Gastroesophageal sphincter (tissue), 4 donors: ENCODE measurements around the gene PDGFA. TPM values are rescaled to one million over a fixed set of nuclear protein-coding genes. Genes with fewer than 3 reads are reported as not detected.
A peak's percentile ranks its signal among the peaks of the same experiment; 100 is the strongest.

ENCODE experiments used
- ATAC-seq: fragments of 150-250 bp; one replicate; pipeline ENCODE4 v1.9.1; 2016; ENCODE audit warnings: mild to moderate bottlenecking, moderate library complexity
- H3K27ac ChIP-seq, 4 donors: fragments of 200-600 bp; sonication (generic) in 3 of 4; 1 replicate in 3 of 4; 2 replicates in 1 of 4; pipeline ENCODE4 v1.5.1; 2016 to 2019
- H3K27me3 ChIP-seq: fragments of 200-600 bp; sonication (generic); one replicate; pipeline ENCODE4 v1.5.1; 2019
- H3K36me3 ChIP-seq, 2 donors: fragments of 200-600 bp; sonication (generic); one replicate each; pipeline ENCODE4 v1.5.1; 2019; ENCODE audit warnings: control low read depth in 1 of 2
- H3K4me1 ChIP-seq, 3 donors: fragments of 200-600 bp; sonication (generic); 1 replicate in 2 of 3; 2 replicates in 1 of 3; pipeline ENCODE4 v1.5.1; 2016 to 2019; ENCODE audit warnings: control low read depth in 2 of 3
- H3K4me3 ChIP-seq, 2 donors: fragments of 200-600 bp; sonication (generic); one replicate each; pipeline ENCODE4 v1.5.1; 2019; ENCODE audit warnings: mild to moderate bottlenecking in 1 of 2, moderate library complexity in 1 of 2
- H3K9me3 ChIP-seq, 3 donors: fragments of 200-600 bp; sonication (generic); one replicate each; pipeline ENCODE4 v1.5.1; 2017 to 2019; ENCODE audit warnings: control low read depth in 2 of 3
- EP300 ChIP-seq: sonication (generic); formaldehyde crosslinking; IDR thresholded peaks from one replicate; pipeline ENCODE4 v1.6.1; 2017; ENCODE audit warnings: antibody characterized with exemption, mild to moderate bottlenecking
- POLR2A ChIP-seq, 2 donors: fragments of 450-650 bp; IDR thresholded peaks; one replicate each; pipeline ENCODE4 v1.6.1; 2017; ENCODE audit warnings: antibody characterized with exemption in 2 of 2, mild to moderate bottlenecking in 2 of 2, moderate library complexity in 1 of 2
- POLR2AphosphoS5 ChIP-seq: sonication (generic); formaldehyde crosslinking; IDR thresholded peaks from one replicate; pipeline ENCODE4 v1.6.1; 2017; ENCODE audit warnings: antibody characterized with exemption
- WGBS, 2 donors: methylation state at CpG; one replicate each; pipeline ENCODE4 v1.1.5; 2018; ENCODE audit warnings: low coverage in 1 of 2; 5-methylcytosine and 5-hydroxymethylcytosine counted together
- total RNA-seq, 4 donors: library from RNA; depleted of rRNA; stranded (reverse); fragments of >200 nt; gene quantifications; one replicate each; pipeline ENCODE4 v1.1.0, GENCODE V29; 2016
- TF ChIP-seq, protein P1 (sequence below), 4 experiments: fragments of 200-600 bp in 2 of 4; fragments of 450-650 bp in 2 of 4; sonication (generic) in 1 of 4; IDR thresholded peaks; one replicate each; pipeline ENCODE4 v1.5.1; 2017 to 2019; ENCODE audit warnings: antibody characterized with exemption in 4 of 4, mild to moderate bottlenecking in 2 of 4, moderate library complexity in 2 of 4

Gene PDGFA
- total RNA-seq, 4 donors from 2014 or later, result 66.0 to 162 (median 120) TPM

DNA sequence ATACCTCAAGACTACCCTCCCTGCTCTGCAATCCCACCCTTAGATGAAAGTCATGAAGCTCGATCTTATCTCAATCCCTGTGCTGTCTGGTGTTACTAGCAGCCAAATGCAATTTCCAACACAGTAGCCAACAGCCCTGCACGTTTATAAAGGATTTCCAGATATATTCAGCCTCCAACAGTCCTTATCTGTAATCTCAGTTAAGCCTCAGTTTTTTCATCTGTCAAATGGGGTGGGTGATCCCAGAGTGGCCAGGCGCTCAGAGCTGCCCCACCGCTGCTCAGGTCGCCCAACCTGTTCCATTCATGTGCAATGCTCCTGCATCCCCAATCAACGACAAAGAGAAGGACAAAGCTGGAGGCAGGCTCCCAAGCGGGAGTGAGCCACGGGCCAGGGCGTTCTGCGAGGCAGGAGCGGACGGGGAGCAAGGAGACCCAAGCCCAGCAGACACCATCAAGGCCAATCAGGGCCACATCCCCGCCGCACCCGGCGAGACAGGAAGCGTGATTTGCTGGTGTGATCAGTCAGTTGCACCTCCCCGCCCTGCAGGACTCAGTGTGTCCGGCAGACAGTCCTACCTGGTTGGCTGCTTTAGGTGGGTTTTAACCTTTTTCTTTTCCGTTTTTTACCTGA is 19.7 kb downstream of the PDGFA start:
- ATAC-seq, result no peak
- peaks cover 0 to 29% (median 6%) of the 10 kb centered on the region in 3 donors for H3K4me1 ChIP-seq
- peaks cover 0 to 88% of the 10 kb centered on the region in 2 donors for H3K36me3 ChIP-seq
- no peak overlapping the region for H3K4me3 ChIP-seq
- no peaks in the 10 kb centered on the region for H3K9me3 ChIP-seq
- no peaks in the 10 kb centered on the region for H3K27me3 ChIP-seq
- peak overlapping the region in 1 of 4 donors; percentile 24 for H3K27ac ChIP-seq
- TF ChIP-seq EP300 (no peak), POLR2AphosphoS5 (no peak), POLR2A (IDR thresholded peaks at IDR 0.05) (no peak)
- TF ChIP-seq, protein P1, sequence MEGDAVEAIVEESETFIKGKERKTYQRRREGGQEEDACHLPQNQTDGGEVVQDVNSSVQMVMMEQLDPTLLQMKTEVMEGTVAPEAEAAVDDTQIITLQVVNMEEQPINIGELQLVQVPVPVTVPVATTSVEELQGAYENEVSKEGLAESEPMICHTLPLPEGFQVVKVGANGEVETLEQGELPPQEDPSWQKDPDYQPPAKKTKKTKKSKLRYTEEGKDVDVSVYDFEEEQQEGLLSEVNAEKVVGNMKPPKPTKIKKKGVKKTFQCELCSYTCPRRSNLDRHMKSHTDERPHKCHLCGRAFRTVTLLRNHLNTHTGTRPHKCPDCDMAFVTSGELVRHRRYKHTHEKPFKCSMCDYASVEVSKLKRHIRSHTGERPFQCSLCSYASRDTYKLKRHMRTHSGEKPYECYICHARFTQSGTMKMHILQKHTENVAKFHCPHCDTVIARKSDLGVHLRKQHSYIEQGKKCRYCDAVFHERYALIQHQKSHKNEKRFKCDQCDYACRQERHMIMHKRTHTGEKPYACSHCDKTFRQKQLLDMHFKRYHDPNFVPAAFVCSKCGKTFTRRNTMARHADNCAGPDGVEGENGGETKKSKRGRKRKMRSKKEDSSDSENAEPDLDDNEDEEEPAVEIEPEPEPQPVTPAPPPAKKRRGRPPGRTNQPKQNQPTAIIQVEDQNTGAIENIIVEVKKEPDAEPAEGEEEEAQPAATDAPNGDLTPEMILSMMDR (IDR thresholded peaks at IDR 0.05), result no peak
- 94 to 100% methylated on average over 5 to 10 of the region's 20 CpGs for WGBS, 2 donors

DNA sequence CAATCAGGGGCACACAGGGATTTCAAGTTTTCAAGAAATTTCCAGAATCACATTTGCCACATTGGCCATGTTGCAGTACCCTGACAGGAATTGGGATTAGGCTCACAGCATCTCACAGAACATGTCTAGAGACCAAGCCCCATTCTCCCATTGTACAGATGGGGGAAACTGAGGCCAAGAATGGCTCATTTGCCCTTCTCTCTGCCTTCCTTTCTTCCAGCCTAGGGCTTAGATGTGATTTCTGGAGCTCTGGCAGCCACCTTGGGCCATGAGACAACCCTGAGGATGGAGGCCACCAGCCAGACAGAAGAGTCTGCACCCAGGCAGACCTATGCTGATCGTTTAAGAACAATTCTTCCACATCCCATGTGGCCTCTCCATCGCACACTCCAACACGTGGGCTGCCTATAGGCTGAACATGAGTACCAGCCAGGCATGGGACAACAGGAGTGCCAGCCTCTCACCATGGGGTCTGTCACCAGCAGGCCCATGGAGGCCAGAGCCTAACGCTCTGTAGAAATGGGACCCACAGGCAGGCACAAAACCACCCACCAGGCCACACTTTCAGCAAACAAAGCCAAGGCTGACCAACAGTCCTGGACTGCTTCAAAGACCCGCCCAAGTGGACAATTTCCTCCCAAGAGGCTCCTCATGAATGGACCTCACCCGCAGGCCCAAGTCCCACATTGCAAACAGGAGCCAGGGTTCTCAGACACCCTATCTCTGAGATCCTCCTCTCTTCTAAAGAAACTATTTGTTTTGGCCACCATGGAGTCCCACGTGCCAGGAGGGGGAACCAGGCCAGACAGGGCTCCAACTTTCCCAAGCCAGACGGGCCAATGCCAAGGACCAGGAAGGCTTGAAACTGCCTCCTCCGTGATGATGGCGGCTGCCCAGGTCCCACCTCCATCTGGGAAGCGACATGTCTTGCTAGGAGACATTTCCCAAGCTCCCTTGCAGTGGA is 20.7 kb downstream of the PDGFA start:
- no peak overlapping the region for H3K4me3 ChIP-seq
- H3K27me3 ChIP-seq, result no peaks in the 10 kb centered on the region
- H3K27ac ChIP-seq, result no peak overlapping the region
- TF ChIP-seq, protein P1 (IDR thresholded peaks at IDR 0.05), result no peak
- no peak for TF ChIP-seq EP300
- no peak for TF ChIP-seq POLR2AphosphoS5
- TF ChIP-seq POLR2A (IDR thresholded peaks at IDR 0.05), result no peak
- WGBS, 2 donors, result 86 to 100% methylated on average over 1 to 5 of the region's 11 CpGs
- peaks cover 0 to 78% of the 10 kb centered on the region in 2 donors for H3K36me3 ChIP-seq
- no peaks in the 10 kb centered on the region for H3K9me3 ChIP-seq
- ATAC-seq, result no peak
- peaks cover 0 to 19% (median under 1%) of the 10 kb centered on the region in 3 donors for H3K4me1 ChIP-seq

DNA sequence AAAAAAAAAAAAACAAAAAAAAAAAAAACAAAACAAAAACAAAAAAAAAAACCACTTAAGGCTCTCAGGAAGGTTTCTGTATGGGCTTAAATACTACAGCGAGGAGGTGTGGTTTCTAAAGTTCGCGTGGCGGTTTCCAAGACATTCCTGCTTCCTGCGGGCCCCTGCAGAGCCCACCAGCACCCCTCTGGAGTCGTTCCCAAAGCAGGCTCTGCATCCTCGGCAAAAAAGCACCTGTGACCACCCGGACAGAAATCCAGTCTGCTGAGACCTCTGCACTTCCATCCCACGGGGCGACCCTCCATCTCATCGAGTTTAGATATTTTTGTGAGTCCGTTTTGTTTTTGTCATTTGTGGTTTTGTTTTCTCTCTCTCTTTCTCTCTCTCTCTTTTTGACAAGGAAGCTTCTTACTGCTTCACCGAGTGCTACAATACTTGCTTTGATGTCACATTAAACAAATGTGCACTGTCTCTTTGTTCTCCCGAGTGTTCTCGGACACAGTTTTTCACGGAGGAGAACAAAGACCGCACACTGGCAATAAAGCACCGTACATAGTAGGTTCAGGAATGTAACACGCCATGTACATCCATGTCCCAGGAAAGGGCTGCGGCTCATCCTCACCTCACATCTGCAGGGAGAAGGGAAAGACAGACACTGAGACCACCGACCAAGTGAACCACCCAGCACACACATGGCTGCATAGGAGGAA is 21.5 kb downstream of the PDGFA start:
- Histone ChIP-seq H3K27ac (no peak overlapping the region), H3K9me3 (no peaks in the 10 kb centered on the region), H3K27me3 (no peaks in the 10 kb centered on the region), H3K4me3 (no peak overlapping the region), H3K36me3 (peaks cover 0 to 70% of the 10 kb centered on the region in 2 donors), H3K4me1 (peaks cover 0 to 11% (median 0%) of the 10 kb centered on the region in 3 donors)
- WGBS, 2 donors, result 66 to 76% methylated on average over 12 to 13 of the region's 21 CpGs
- TF ChIP-seq, protein P1 (IDR thresholded peaks at IDR 0.05), result no peak
- TF ChIP-seq POLR2AphosphoS5, result no peak
- no peak for TF ChIP-seq POLR2A (IDR thresholded peaks at IDR 0.05)
- no peak for TF ChIP-seq EP300
- ATAC-seq, result no peak

DNA sequence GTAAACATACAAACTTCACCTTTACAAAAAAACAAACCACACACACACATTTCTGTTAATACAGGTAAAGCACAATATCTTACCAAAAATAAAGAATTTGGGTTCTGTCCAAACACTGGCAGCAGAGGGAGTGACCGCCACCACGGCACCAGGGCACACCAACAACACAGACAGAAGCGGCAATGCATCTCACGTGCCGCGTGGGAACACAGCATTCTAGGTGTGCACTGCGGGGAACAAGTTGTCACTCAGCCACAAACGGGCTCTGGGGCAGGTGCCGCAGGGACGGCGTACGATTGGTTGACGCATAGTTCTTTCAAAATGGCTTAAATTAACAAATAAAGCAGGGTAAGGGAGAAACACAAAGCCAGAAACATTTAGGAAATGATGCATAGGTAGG is 22.3 kb downstream of the PDGFA start:
- H3K27ac ChIP-seq, result no peak overlapping the region
- ATAC-seq, result no peak
- H3K36me3 ChIP-seq, result peaks cover 0 to 69% of the 10 kb centered on the region in 2 donors
- TF ChIP-seq POLR2A (IDR thresholded peaks at IDR 0.05), result no peak
- WGBS, 2 donors, result 93% methylated on average over 12 of the region's 13 CpGs; no CpG with 5 or more reads in 1 of the 2 donors
- H3K27me3 ChIP-seq, result no peaks in the 10 kb centered on the region
- H3K9me3 ChIP-seq, result no peaks in the 10 kb centered on the region
- peaks cover 0 to 7% (median 0%) of the 10 kb centered on the region in 3 donors for H3K4me1 ChIP-seq
- no peak overlapping the region for H3K4me3 ChIP-seq
